ENCODE data around the gene TMEM26. TPM values are rescaled to one million over a fixed set of nuclear protein-coding genes. Genes with fewer than 3 reads are reported as not detected.

Gene TMEM26
- total and polyA plus RNA-seq, 4 donors = 0.16 to 5.8 (median 0.80) TPM

GRCh38 chr10:61463035-61463909 lies 10.1 kb upstream of the TMEM26 start:
- no peaks in the 10 kb centered on the region for H3K36me3 ChIP-seq (ENCODE audit: control insufficient read depth in 4 of 4, insufficient read depth in 4 of 4, low read length in 4 of 4)
- H3K9ac ChIP-seq (ENCODE audit: insufficient read depth in 1 of 2, low read length in 2 of 2) = peak overlapping the region in 1 of 2 donors; percentile 50
- ATAC-seq (ENCODE audit: insufficient read depth, low FRiP score) (no peak), DNase-seq (peak in 2 of 3 donors; percentile 97)
- no peaks in the 10 kb centered on the region for H3K27me3 ChIP-seq (ENCODE audit: control insufficient read depth in 3 of 3, insufficient read depth in 3 of 3, low read length in 2 of 3)
- no peak overlapping the region for H3K4me3 ChIP-seq
- no peaks in the 10 kb centered on the region for H3K9me3 ChIP-seq (ENCODE audit: control insufficient read depth in 4 of 4, insufficient read depth in 3 of 4, low read length in 3 of 4)
- 69 to 85% methylated on average over 5 of the region's 5 CpGs for WGBS, 2 donors
- TF ChIP-seq, protein P1, sequence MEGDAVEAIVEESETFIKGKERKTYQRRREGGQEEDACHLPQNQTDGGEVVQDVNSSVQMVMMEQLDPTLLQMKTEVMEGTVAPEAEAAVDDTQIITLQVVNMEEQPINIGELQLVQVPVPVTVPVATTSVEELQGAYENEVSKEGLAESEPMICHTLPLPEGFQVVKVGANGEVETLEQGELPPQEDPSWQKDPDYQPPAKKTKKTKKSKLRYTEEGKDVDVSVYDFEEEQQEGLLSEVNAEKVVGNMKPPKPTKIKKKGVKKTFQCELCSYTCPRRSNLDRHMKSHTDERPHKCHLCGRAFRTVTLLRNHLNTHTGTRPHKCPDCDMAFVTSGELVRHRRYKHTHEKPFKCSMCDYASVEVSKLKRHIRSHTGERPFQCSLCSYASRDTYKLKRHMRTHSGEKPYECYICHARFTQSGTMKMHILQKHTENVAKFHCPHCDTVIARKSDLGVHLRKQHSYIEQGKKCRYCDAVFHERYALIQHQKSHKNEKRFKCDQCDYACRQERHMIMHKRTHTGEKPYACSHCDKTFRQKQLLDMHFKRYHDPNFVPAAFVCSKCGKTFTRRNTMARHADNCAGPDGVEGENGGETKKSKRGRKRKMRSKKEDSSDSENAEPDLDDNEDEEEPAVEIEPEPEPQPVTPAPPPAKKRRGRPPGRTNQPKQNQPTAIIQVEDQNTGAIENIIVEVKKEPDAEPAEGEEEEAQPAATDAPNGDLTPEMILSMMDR (IDR thresholded peaks at IDR 0.05; ENCODE audit: control extremely low read depth, extremely low read depth) = no peak
- H3K27ac ChIP-seq (ENCODE audit: low read depth in 1 of 2, low read length in 1 of 2) = no peak overlapping the region
- H3K4me1 ChIP-seq (ENCODE audit: control insufficient read depth in 5 of 5, insufficient read depth in 5 of 5, low read length in 5 of 5) = peaks cover 0 to 18% (median 0%) of the 10 kb centered on the region in 5 donors

GRCh38 chr10:61460835-61461234 lies 7.7 kb upstream of the TMEM26 start:
- Histone ChIP-seq H3K9me3 (ENCODE audit: control insufficient read depth in 4 of 4, insufficient read depth in 3 of 4, low read length in 3 of 4) (no peaks in the 10 kb centered on the region), H3K36me3 (ENCODE audit: control insufficient read depth in 4 of 4, insufficient read depth in 4 of 4, low read length in 4 of 4) (no peaks in the 10 kb centered on the region), H3K4me1 (ENCODE audit: control insufficient read depth in 5 of 5, insufficient read depth in 5 of 5, low read length in 5 of 5) (peaks cover 0 to 27% (median 7%) of the 10 kb centered on the region in 5 donors), H3K27ac (ENCODE audit: low read depth in 1 of 2, low read length in 1 of 2) (no peak overlapping the region), H3K4me3 (no peak overlapping the region), H3K9ac (ENCODE audit: insufficient read depth in 1 of 2, low read length in 2 of 2) (no peak overlapping the region), H3K27me3 (ENCODE audit: control insufficient read depth in 3 of 3, insufficient read depth in 3 of 3, low read length in 2 of 3) (no peaks in the 10 kb centered on the region)
- ATAC-seq (ENCODE audit: insufficient read depth, low FRiP score) (no peak), DNase-seq (no peak)
- TF ChIP-seq, protein P1 (IDR thresholded peaks at IDR 0.05; ENCODE audit: control extremely low read depth, extremely low read depth) = no peak

GRCh38 chr10:61458031-61458430 lies 4.8 kb upstream of the TMEM26 start:
- Histone ChIP-seq H3K27ac (ENCODE audit: low read depth in 1 of 2, low read length in 1 of 2) (no peak overlapping the region), H3K27me3 (ENCODE audit: control insufficient read depth in 3 of 3, insufficient read depth in 3 of 3, low read length in 2 of 3) (no peaks in the 10 kb centered on the region), H3K4me1 (ENCODE audit: control insufficient read depth in 5 of 5, insufficient read depth in 5 of 5, low read length in 5 of 5) (peaks cover 0 to 20% (median 7%) of the 10 kb centered on the region in 5 donors), H3K4me3 (no peak overlapping the region), H3K9ac (ENCODE audit: insufficient read depth in 1 of 2, low read length in 2 of 2) (no peak overlapping the region), H3K9me3 (ENCODE audit: control insufficient read depth in 4 of 4, insufficient read depth in 3 of 4, low read length in 3 of 4) (no peaks in the 10 kb centered on the region), H3K36me3 (ENCODE audit: control insufficient read depth in 4 of 4, insufficient read depth in 4 of 4, low read length in 4 of 4) (no peaks in the 10 kb centered on the region)
- no peak for DNase-seq
- ATAC-seq (ENCODE audit: insufficient read depth, low FRiP score) = no peak
- WGBS, 2 donors = 83 to 90% methylated on average over 3 of the region's 3 CpGs
- TF ChIP-seq, protein P1 (IDR thresholded peaks at IDR 0.05; ENCODE audit: control extremely low read depth, extremely low read depth) = no peak
